H9 (cell line): ENCODE results near the gene RNF175. TPM values are rescaled to one million over a fixed set of nuclear protein-coding genes. Genes with fewer than 3 reads are reported as not detected.

Source experiments
- DNase-seq: peaks from one replicate; pipeline ENCODE4 v3.0.0-alpha.2; 2017
- H2AFZ ChIP-seq: one replicate; pipeline ENCODE4 v1.6.1; 2013; ENCODE audit warnings: mild to moderate bottlenecking, low read length, control low read depth, moderate library complexity
- H2AK5ac ChIP-seq: 2 replicates; pipeline ENCODE4 v1.6.1; 2013; ENCODE audit warnings: low read length, control low read depth, mixed read lengths; ENCODE audit not compliant: insufficient read length
- H2BK120ac ChIP-seq: one replicate; pipeline ENCODE4 v1.6.1; 2013; ENCODE audit warnings: low read depth, mild to moderate bottlenecking, low read length, control low read depth, inconsistent platforms; ENCODE audit not compliant: poor library complexity, severe bottlenecking
- H2BK12ac ChIP-seq: 2 replicates; pipeline ENCODE4 v1.6.1; 2013; ENCODE audit warnings: low read length, control low read depth, mixed read lengths, low read depth; ENCODE audit not compliant: insufficient read length
- H2BK15ac ChIP-seq: 2 replicates; pipeline ENCODE4 v1.6.1; 2013; ENCODE audit warnings: low read depth, low read length, control low read depth
- H2BK20ac ChIP-seq: one replicate; pipeline ENCODE4 v1.6.1; 2013; ENCODE audit warnings: low read depth, mild to moderate bottlenecking, low read length, control low read depth, inconsistent platforms; ENCODE audit not compliant: poor library complexity, severe bottlenecking
- H2BK5ac ChIP-seq: 2 replicates; pipeline ENCODE4 v1.6.1; 2013; ENCODE audit warnings: low read length, control low read depth, mixed read lengths; ENCODE audit not compliant: insufficient read length
- H3K14ac ChIP-seq: 2 replicates; pipeline ENCODE4 v1.6.1; 2013; ENCODE audit warnings: low read length, control low read depth; ENCODE audit not compliant: insufficient read depth
- H3K18ac ChIP-seq: 2 replicates; pipeline ENCODE4 v1.6.1; 2013; ENCODE audit warnings: low read depth, mild to moderate bottlenecking, mixed read lengths, low read length, control low read depth; ENCODE audit not compliant: insufficient read length
- H3K23ac ChIP-seq: 2 replicates; pipeline ENCODE4 v1.6.1; 2013; ENCODE audit warnings: low read length, control low read depth, mixed read lengths, low read depth; ENCODE audit not compliant: insufficient read length
- H3K23me2 ChIP-seq: 2 replicates; pipeline ENCODE4 v1.6.1; 2013; ENCODE audit warnings: low read depth, mild to moderate bottlenecking, mixed read lengths, low read length, control low read depth; ENCODE audit not compliant: insufficient read length, poor library complexity, severe bottlenecking
- H3K27ac ChIP-seq: 2 replicates; pipeline ENCODE4 v1.5.1; 2013; ENCODE audit warnings: low read length, control low read depth, mixed read lengths, low read depth; ENCODE audit not compliant: insufficient read length
- H3K27me3 ChIP-seq: 2 replicates; pipeline ENCODE4 v1.6.1; 2013; ENCODE audit warnings: low read length, control low read depth, inconsistent platforms; ENCODE audit not compliant: insufficient read depth
- H3K4ac ChIP-seq: 2 replicates; pipeline ENCODE4 v1.6.1; 2013; ENCODE audit warnings: low read depth, mild to moderate bottlenecking, control low read depth, inconsistent platforms, low read length, moderate library complexity
- H3K4me1 ChIP-seq: 2 replicates; pipeline ENCODE4 v1.6.1; 2013; ENCODE audit warnings: low read length, control low read depth, inconsistent platforms; ENCODE audit not compliant: insufficient read depth
- H3K4me2 ChIP-seq: 2 replicates; pipeline ENCODE4 v1.6.1; 2013; ENCODE audit warnings: low read length, control low read depth, mixed read lengths; ENCODE audit not compliant: insufficient read length, insufficient read depth
- H3K56ac ChIP-seq: 2 replicates; pipeline ENCODE4 v1.6.1; 2013; ENCODE audit warnings: low read depth, mild to moderate bottlenecking, mixed read lengths, low read length, control low read depth; ENCODE audit not compliant: insufficient read length
- H3K79me1 ChIP-seq: 2 replicates; pipeline ENCODE4 v1.6.1; 2013; ENCODE audit warnings: low read depth, mild to moderate bottlenecking, moderate library complexity, low read length, control low read depth, inconsistent platforms; ENCODE audit not compliant: insufficient read depth, poor library complexity, severe bottlenecking
- H3K79me2 ChIP-seq: 2 replicates; pipeline ENCODE4 v1.6.1; 2013; ENCODE audit warnings: low read length, control low read depth, inconsistent platforms; ENCODE audit not compliant: insufficient read depth
- H3K9ac ChIP-seq: 2 replicates; pipeline ENCODE4 v1.6.1; 2013; ENCODE audit warnings: low read length, control low read depth, mixed read lengths; ENCODE audit not compliant: insufficient read length; ENCODE audit errors: extremely low read depth
- H3K9me3 ChIP-seq: one replicate; pipeline ENCODE4 v1.6.1; 2013; ENCODE audit warnings: low read depth, low read length, inconsistent platforms; ENCODE audit not compliant: control insufficient read depth
- H3T11ph ChIP-seq: one replicate; pipeline ENCODE4 v1.6.1; 2013; ENCODE audit warnings: mild to moderate bottlenecking, low read length, control low read depth, inconsistent platforms
- H4K20me1 ChIP-seq: one replicate; pipeline ENCODE4 v1.6.1; 2013; ENCODE audit not compliant: control insufficient read depth, insufficient read length, insufficient read depth
- H4K5ac ChIP-seq: 2 replicates; pipeline ENCODE4 v1.6.1; 2013; ENCODE audit warnings: low read depth, mild to moderate bottlenecking, mixed read lengths, low read length, control low read depth; ENCODE audit not compliant: insufficient read length
- H4K8ac ChIP-seq: replicated peaks from 2 replicates; pipeline ENCODE4 v1.6.1; 2013; ENCODE audit warnings: low read length, control low read depth, mixed read lengths, low read depth; ENCODE audit not compliant: insufficient read length
- H4K91ac ChIP-seq: 2 replicates; pipeline ENCODE4 v1.6.1; 2013; ENCODE audit warnings: low read depth, mild to moderate bottlenecking, moderate library complexity, mixed read lengths, low read length, control low read depth; ENCODE audit not compliant: insufficient read length
- H3K27ac Mint-ChIP-seq, 3 experiments: 2 replicates in 2 of 3; 3 replicates in 1 of 3; pipeline ENCODE4 v1.8.0; 2020 to 2021; ENCODE audit warnings: mixed read lengths in 3 of 3, mild to moderate bottlenecking in 1 of 3, moderate library complexity in 1 of 3
- H3K27me3 Mint-ChIP-seq: 2 replicates; pipeline ENCODE4 v1.8.0; 2021; ENCODE audit warnings: low read depth, mild to moderate bottlenecking, moderate library complexity, mixed read lengths
- H3K36me3 Mint-ChIP-seq, 3 experiments: 2 replicates in 2 of 3; 3 replicates in 1 of 3; pipeline ENCODE4 v1.8.0; 2020 to 2021; ENCODE audit warnings: low read depth in 3 of 3, mixed read lengths in 3 of 3; ENCODE audit not compliant: insufficient read depth in 1 of 3
- H3K4me1 Mint-ChIP-seq, 2 experiments: 2 replicates each; pipeline ENCODE4 v1.8.0; 2020; ENCODE audit warnings: mixed read lengths in 2 of 2
- H3K4me3 Mint-ChIP-seq, 2 experiments: 2 replicates in 1 of 2; 3 replicates in 1 of 2; pipeline ENCODE4 v1.8.0; 2020 to 2021; ENCODE audit warnings: mild to moderate bottlenecking in 2 of 2, mixed read lengths in 2 of 2, moderate library complexity in 1 of 2
- H3K9me3 Mint-ChIP-seq, 2 experiments: 2 replicates in 1 of 2; 3 replicates in 1 of 2; pipeline ENCODE4 v1.8.0; 2020; ENCODE audit warnings: mild to moderate bottlenecking in 2 of 2, mixed read lengths in 2 of 2, moderate library complexity in 1 of 2
- CTCF ChIP-seq: fragments of 200-600 bp; sonication (generic); conservative IDR thresholded peaks from 3 replicates; pipeline ENCODE4 v1.8.0; 2021; ENCODE audit warnings: antibody characterized with exemption, mild to moderate bottlenecking
- WGBS: extraction: QIAGEN DNeasy Blood & Tissue Kit; methylation state at CpG from one replicate; pipeline ENCODE4 v1.1.7; 2013; ENCODE audit warnings: missing lambda C conversion rate, low lambda C conversion rate, mixed read lengths; ENCODE audit not compliant: insufficient read length; ENCODE audit errors: extremely low coverage; 5-methylcytosine and 5-hydroxymethylcytosine counted together
- total RNA-seq: library from RNA; stranded (reverse); gene quantifications from 2 replicates; pipeline ENCODE4 v1.2.1, GENCODE V29; 2021

The RNF175 gene
- total RNA-seq, 1 experiment from 2014 or later: 4.3 TPM

DNA sequence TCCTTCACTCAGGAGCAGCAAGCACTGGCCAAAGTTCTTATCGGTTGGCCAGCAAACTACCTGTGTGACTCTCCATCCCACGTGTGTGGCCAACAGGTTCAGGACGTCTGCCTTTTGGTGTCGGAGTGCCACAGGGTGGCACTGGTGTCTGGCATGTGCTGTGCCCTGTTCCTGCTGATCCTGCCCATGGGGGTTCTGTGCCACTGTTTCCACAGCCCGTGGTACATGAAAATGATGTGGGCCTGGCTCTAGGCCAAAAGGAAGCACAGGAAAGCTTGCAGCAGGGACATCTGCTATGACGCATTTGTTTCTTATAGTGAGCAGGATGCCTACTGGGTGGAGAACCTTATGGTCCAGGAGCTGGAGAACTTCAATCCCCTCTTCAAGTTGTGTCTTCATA lies 80.3 kb downstream of the RNF175 start:
- peaks cover 8% of the 10 kb centered on the region for H3K23me2 ChIP-seq
- no CpG with 5 or more reads among the region's 6 CpGs for WGBS

More for the DNA sequence above, 80.3 kb downstream of the RNF175 start:
- H3T11ph ChIP-seq: no peak overlapping the region
- no peak overlapping the region for H3K9ac ChIP-seq
- H3K27ac Mint-ChIP-seq: no peak overlapping the region
- H3K4me1 Mint-ChIP-seq: peaks cover 5 to 6% of the 10 kb centered on the region in 2 experiments
- no peak overlapping the region for H2AK5ac ChIP-seq
- peaks cover 14% of the 10 kb centered on the region for H3K27me3 ChIP-seq
- H4K91ac ChIP-seq: no peak overlapping the region
- H4K8ac ChIP-seq: no peak overlapping the region
- no peak overlapping the region for H2BK5ac ChIP-seq
- H4K20me1 ChIP-seq: no peaks in the 10 kb centered on the region
- H2AFZ ChIP-seq: no peak overlapping the region
- no peak overlapping the region for H2BK15ac ChIP-seq
- H3K79me1 ChIP-seq: no peaks in the 10 kb centered on the region
- no peak overlapping the region for H2BK20ac ChIP-seq
- no peak overlapping the region for H3K23ac ChIP-seq
- H3K4me3 Mint-ChIP-seq: no peak overlapping the region
- H3K4me2 ChIP-seq: no peak overlapping the region
- peaks cover 53% of the 10 kb centered on the region for H3K27me3 Mint-ChIP-seq
- DNase-seq: no peak
- H2BK12ac ChIP-seq: no peak overlapping the region
- peaks cover 0 to 4% of the 10 kb centered on the region in 2 experiments; a peak in 3 of 5 replicates for H3K9me3 Mint-ChIP-seq
- no peaks in the 10 kb centered on the region for H3K79me2 ChIP-seq
- H3K56ac ChIP-seq: no peak overlapping the region
- no peak overlapping the region for H3K27ac ChIP-seq
- H3K36me3 Mint-ChIP-seq: peaks cover 0 to 3% (median 0%) of the 10 kb centered on the region in 3 experiments; a peak in 1 of 7 replicates
- H3K9me3 ChIP-seq: no peaks in the 10 kb centered on the region
- H4K5ac ChIP-seq: no peak overlapping the region
- no peak overlapping the region for H3K14ac ChIP-seq
- H2BK120ac ChIP-seq: no peak overlapping the region
- H3K4ac ChIP-seq: no peak overlapping the region
- no peak overlapping the region for H3K18ac ChIP-seq
- TF ChIP-seq CTCF: no peak
- H3K4me1 ChIP-seq: no peaks in the 10 kb centered on the region; the same call in 1 of the 2 replicates
